Embryonic facial prominence (tissue), 1 donor: ENCODE measurements around the gene OR2H1.
"Not testable (repeated sequence)": the region's sequence is repeated elsewhere in the genome, so short reads cannot be mapped to it uniquely, and the experiment has no call there.

Source experiments
- DNase-seq: peaks from one replicate; pipeline ENCODE4 v3.0.0-alpha.2; 2016; ENCODE audit errors: extremely low spot score

OR2H1 gene

GRCh38 chr6:29456971-29457370 is at the start of gene OR2H1, which contains the start of gene OR11A1:
Gene OR2H1 (plus strand): TSS chr6:29457155. CDS start chr6:29461770, 4,615 bp downstream.
Gene OR11A1 (minus strand): TSS chr6:29457071. CDS start chr6:29427641, 29,430 bp downstream.
- no peak for DNase-seq

- no peak for DNase-seq
Measured at GRCh38 chr6:29414588-29414987, 42.4 kb upstream of the OR2H1 start, which contains the start of gene OR12D1. Gene OR12D1 (plus strand): TSS chr6:29414928.

DNA sequence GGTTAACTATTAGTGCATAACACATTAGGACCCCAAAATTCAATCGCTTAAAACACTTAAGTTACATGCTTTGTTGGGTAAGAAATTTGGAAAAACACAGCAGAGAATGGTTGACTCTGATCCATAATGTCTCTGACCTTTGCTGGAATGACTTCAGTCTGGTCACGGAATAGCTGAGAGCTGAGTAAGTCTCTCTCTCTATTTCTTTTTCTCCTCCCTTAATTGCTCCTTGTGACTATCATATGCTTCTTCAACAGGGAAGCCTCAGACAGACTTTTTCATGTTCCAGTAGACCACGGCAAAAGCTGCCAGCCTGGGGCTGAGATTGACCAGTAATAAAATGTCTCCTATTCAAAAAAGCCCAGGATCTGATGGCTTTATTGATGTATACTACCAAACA is 37.4 kb upstream of the OR2H1 start:
- DNase-seq, result no peak

DNA sequence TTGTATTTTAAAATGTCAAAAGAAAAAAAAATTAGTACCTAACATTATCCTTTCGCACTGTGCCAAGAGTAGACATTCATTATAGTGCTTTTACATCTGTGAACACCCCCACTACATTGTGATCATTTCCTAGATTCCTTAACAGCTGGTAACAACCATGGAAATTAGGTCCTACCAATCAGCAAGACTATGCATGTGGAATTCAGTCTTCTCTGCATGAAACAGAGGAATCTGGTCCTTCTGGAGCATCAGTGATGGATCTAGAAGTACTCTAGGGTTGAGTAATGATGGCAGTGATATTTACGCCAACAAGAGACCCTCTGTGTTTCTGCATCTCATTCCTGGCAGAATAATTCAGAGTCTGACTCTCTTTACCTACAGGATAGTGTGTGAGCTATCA is 32.8 kb upstream of the OR2H1 start:
- DNase-seq, result no peak

GRCh38 chr6:29424575-29424974 is 32.4 kb upstream of the OR2H1 start:
- no peak for DNase-seq

GRCh38 chr6:29425075-29425474 is 31.9 kb upstream of the OR2H1 start:
- DNase-seq, result no peak

DNA sequence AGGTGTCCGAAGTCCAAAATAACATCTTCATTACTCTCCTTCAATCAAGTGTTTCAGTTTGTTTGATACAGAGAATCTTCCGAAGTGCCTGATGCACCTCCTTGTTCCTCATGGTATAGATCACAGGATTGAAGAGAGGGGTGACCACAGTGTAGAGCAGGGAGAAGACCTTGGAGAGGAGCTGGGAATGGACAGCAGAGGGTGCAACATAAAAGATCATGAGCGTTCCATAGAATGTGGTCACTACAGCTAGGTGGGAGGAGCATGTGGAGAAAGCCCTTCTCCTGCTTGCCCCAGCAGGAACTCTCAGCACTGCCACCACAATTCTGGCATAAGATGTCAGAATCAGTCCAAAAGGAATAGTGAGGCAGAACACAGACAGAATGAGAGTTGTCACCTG is 30.3 kb upstream of the OR2H1 start:
- DNase-seq, result no peak

- DNase-seq, result not testable (repeated sequence)
Measured at GRCh38 chr6:29436730-29437129, 20.2 kb upstream of the OR2H1 start.

- no peak for DNase-seq
Measured at GRCh38 chr6:29439006-29439405, 17.9 kb upstream of the OR2H1 start, which contains the start of gene OR10C1. Gene OR10C1 (plus strand): TSS chr6:29439306. CDS start chr6:29440016, 710 bp downstream.

DNA sequence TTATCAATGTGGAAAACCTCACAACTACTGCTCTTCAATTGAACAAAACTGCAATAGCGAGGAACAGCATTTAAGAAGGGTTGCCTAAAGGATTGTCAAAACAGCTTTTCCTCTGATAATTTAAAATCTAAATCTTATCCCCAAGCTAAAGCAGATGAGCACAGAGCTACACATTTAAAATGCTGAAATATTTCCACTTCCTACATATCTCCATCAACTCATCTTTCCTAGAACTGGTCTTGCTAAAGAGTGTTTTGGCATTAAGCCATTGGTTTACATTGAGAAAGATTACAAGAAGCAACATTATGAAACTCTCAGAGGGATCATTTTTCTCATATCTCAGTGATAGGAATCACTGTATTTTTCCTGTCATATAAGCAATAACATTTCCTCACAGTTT is 14.2 kb upstream of the OR2H1 start:
- DNase-seq, result no peak

DNA sequence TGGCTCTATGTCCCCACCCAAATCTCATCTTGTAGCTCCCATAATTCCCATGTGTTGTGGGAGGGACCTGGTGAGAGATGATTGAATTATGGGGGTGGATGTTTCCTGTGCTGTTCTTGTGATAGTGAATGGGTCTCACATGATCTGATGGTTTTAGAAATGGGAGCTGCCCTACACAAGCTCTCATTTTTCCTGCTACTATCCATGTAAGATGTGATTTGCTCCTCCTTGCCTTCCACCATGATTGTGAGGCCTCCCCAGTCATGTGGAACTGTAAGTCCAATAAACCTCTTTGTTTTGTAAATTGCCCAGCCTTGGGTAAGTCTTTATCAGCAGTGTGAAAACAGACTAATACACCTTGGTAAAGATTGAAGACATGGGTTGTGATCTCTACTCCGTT is 12.9 kb upstream of the OR2H1 start:
- not testable (repeated sequence) for DNase-seq

GRCh38 chr6:29447670-29448069 is 9.3 kb upstream of the OR2H1 start:
- DNase-seq, result no peak

- DNase-seq, result no peak
Measured at GRCh38 chr6:29451471-29452193, 5.3 kb upstream of the OR2H1 start.

DNA sequence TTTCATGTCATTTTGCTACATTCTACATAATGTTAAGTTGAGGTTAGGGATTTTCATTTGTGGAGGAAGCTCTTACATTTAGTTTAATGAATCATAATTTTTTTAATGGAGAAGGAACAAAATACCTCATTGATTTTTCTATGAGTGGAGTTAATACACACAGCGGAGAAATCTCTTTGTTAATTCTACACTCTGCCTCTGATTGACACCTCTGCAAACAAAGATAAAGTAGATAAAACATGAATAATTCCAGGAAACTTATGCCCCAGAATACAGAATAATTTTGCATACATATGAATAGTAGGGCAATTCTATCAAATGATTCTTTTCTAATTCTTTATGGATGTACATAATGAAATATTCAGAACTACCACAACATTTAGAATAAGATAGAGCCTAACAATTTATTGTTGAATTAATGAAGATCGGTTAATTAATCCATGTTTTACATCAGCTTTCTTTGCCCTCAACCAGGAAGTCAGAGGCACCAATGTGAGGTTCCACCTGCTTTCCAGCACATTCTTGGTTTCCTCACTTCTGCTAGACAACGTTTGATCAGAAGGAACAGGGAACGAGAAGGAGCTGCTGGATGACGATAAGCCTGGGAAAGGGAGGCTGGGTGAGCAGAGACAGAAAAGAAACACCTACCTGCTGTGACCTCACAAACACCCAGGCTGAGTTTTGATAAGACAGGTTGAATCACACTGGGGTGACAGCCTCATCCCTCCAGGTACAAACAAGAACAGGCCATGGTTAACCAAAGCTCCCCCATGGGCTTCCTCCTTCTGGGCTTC is 4.3 kb downstream of the OR2H1 start:
- DNase-seq, result no peak

DNA sequence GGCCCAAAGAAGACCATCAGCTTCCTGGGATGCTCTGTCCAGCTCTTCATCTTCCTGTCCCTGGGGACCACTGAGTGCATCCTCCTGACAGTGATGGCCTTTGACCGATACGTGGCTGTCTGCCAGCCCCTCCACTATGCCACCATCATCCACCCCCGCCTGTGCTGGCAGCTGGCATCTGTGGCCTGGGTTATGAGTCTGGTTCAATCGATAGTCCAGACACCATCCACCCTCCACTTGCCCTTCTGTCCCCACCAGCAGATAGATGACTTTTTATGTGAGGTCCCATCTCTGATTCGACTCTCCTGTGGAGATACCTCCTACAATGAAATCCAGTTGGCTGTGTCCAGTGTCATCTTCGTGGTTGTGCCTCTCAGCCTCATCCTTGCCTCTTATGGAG is 5.1 kb downstream of the OR2H1 start:
- no peak for DNase-seq

DNA sequence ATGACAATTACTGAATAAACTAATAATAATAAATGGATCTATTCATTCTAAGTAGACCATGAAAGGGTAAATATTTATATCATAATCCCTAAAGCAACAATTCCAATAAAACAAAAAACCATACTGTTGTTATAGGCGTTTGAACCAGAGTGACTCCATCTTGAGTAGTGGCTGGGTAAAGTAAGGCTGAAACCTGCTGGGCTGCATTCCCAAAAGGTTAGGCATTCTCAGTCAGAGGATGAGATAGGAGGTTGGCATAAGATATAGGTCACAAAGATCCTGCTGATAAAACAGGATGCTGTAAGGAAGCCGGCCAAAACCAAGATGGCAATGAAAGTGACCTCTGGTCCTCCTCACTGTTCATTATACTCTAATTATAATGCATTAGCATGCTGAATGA is 8.3 kb downstream of the OR2H1 start:
- DNase-seq, result no peak

DNA sequence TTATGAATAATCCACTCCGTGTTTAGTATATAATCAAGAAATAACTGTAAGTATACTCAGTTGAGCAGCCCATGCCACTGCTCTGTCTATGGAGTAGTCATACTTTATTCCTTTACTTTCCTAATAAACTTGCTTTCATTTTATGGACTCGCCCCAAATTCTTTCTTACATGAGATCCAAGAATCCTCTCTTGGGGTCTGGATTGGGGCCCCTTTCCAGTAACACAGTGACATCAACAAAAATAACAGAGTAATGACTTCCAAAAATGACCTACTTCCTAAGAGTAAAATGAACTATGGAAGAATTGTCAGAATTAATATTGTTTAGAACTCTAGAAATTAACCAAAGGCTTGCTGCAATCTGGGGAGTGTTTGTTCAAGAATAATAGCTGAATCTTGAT is 8.8 kb downstream of the OR2H1 start:
- no peak for DNase-seq

- DNase-seq, result no peak
Measured at GRCh38 chr6:29466241-29466640, 9.3 kb downstream of the OR2H1 start.

DNA sequence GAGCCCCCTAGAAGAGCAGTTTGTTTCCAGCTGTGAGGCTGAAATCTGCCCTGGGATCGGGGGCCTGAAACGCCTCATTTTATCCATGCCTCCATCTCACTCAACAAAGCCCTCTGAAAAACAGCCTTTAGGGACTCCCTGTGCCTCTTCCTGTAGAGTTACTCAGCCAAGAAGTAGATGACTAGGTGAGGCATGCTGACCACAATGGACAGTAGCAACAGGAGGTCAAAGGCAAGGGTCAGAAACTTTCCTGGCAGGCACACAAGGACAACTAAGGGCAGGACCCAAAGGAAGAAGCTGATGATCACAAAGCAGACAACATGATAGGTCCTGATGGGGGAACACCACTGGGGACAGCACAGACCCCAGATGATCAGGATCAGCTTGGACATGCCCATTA is 18.0 kb downstream of the OR2H1 start:
- DNase-seq, result no peak

DNA sequence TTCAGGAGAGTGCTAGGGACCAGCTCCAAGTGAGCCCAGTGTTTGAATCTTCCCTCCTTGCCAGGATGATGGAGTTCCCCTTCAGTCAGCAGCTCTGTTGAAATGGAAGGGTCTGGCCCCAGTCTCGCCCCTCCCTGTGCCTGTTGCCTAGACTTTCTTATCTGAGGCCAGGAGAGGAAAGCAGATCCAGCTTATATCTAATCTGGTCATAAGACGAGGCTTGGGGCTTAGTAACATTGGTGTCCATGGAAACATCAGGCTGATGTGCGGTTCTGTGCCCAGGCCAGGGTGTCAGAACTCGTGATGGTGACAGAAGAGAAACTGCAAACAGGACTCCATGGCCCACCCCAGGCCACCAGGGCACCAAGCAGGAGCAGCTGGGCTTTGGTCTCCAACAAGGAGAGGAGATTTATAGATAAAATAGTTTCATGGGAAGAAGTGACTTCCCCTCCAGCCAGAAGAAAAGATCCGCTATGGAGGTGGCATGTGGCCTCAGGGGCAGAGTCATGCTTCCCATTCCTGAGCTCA is 21.0 kb downstream of the OR2H1 start:
- no peak for DNase-seq

DNA sequence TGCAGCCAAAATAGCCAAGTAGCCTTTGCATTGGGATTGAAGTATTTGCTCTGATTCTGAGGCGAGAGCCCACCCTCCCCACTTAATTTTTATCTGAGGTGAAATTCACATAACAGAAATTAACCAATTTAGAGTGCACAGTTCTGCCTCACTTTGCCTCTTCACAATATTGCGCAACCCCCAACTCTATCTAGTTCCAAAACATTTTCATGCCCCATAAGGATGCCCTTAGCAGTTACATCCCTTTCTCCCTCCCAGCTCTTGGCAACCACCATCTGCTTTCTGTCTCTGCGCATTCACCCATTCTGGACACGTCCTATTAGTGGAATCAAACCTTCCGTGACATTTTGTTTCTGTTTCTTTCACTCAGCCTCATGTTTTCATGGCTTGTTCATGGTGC is 21.8 kb downstream of the OR2H1 start:
- no peak for DNase-seq

DNA sequence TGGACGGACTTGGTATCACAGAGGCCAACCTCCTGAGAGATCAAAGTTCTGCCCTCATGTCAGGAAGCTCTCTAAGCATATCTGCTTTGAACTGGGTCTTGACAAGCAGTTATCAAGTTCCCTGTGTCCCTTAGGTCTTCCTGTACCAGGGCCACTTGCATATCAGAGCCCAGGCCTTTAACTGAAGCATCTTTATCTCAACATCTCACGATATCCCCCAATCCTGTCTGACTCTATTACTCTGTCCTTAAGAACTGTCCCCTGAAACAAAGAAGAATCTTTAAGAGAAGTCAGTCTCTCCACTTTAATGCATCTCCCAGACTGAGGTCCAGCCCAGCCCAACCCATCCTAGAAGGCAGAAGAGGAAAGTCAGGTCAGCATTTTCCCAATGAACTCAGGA is 22.6 kb downstream of the OR2H1 start:
- DNase-seq, result no peak

DNA sequence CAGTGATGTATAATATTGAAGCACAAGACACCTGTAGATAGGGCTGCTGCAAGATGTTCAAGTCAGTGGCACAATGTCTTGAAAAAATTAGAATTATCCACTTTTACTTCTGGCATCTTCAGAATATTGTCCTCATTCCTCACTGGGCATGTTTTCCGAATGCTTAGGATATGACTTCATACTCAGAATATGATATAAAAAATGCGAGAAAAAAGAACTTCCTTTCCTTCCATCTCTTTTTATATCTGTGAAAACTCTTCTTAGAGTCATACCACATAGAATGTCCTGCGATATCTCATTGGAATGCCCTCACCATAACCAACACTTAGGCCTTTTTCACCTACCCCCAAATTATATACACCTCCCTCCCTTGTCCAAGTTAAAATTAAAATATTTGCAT is 26.2 kb downstream of the OR2H1 start:
- no peak for DNase-seq
